ENCODE measurements around the gene JAK1. TPM values are rescaled to one million over a fixed set of nuclear protein-coding genes. Genes with fewer than 3 reads are reported as not detected.

JAK1 gene
- total RNA-seq, 1 donor from 2014 or later = 65.1 TPM

DNA sequence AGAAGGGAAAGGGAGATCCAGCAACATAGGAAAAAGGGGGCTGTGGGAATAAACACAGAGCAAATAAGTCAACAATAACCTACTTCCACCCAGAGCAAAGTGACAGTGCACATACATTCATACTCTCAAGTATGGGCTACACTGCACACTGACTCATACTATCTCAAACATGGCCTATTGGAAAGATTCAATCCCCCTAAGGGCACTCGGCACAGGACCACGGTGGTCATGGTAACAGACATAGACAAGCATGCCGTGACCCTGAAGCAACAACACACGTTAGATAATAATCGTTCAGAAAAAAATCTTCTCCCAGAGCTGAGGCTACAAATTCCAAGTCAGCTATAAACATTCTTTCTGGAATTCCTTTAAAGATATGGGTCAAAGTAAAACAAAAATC, 16.8 kb upstream of the JAK1 start:
- Mint-ChIP-seq H3K4me1 (peaks cover 21% of the 10 kb centered on the region), H3K36me3 (peaks cover 5% of the 10 kb centered on the region), H3K27me3 (ENCODE audit: low read depth) (no peaks in the 10 kb centered on the region), H3K4me3 (no peak overlapping the region), H3K9me3 (peaks cover 3% of the 10 kb centered on the region), H3K27ac (peak overlapping the region; percentile 91)
- TF ChIP-seq CTCF (IDR thresholded peaks at IDR 0.05; ENCODE audit: unreplicated experiment) = no peak
- DNase-seq (ENCODE audit: low spot score in 2 of 2, unreplicated experiment in 2 of 2) = peak in 1 of 2 experiments; percentile 43

DNA sequence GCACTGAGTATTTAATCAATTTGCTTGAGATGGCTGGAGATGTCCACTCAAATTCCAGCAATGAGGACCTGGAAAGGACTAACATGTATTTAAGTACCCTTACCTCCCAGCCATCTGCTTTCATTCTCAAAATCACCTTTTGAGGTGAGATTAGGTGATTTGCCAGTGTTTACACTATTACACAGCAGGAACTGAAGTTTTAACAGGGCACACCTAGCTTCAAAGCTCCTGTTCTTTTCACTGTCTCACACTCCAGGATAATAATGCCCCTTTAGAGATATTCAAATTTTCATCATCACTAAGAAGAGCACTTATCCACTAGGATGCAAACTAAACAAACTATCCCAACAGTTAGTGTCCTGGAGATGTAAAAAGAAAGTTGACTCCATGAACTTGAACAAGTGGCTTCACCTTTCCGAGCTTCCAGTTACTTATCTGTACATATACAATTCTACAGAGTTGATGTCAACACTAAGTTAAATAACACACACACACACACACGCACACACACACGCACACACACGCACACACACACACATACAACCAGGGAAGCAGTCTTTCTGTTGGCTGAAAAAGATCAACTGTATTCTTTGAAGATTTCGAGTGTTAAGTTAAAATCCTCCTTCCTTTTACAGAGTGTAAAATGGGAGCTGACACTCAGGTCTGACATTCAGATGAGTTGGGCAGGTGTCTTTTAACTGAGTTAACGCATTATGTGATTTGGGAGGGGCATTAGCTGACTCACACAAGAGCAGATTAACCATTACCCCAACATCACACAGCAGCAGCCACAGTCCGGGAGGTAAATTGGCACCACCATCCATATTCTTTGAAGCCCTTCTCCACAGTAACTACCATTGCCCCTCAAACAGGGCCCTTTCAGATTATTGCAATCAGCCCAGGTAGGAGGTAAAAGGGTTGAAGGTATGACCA, 15.5 kb upstream of the JAK1 start:
- Mint-ChIP-seq H3K4me1 (peaks cover 21% of the 10 kb centered on the region), H3K4me3 (no peak overlapping the region), H3K27me3 (ENCODE audit: low read depth) (no peaks in the 10 kb centered on the region), H3K36me3 (peaks cover 5% of the 10 kb centered on the region), H3K27ac (peak overlapping the region; percentile 66), H3K9me3 (peaks cover 3% of the 10 kb centered on the region)
- no peak for TF ChIP-seq CTCF (IDR thresholded peaks at IDR 0.05; ENCODE audit: unreplicated experiment)
- DNase-seq (ENCODE audit: low spot score in 2 of 2, unreplicated experiment in 2 of 2) = no peak

DNA sequence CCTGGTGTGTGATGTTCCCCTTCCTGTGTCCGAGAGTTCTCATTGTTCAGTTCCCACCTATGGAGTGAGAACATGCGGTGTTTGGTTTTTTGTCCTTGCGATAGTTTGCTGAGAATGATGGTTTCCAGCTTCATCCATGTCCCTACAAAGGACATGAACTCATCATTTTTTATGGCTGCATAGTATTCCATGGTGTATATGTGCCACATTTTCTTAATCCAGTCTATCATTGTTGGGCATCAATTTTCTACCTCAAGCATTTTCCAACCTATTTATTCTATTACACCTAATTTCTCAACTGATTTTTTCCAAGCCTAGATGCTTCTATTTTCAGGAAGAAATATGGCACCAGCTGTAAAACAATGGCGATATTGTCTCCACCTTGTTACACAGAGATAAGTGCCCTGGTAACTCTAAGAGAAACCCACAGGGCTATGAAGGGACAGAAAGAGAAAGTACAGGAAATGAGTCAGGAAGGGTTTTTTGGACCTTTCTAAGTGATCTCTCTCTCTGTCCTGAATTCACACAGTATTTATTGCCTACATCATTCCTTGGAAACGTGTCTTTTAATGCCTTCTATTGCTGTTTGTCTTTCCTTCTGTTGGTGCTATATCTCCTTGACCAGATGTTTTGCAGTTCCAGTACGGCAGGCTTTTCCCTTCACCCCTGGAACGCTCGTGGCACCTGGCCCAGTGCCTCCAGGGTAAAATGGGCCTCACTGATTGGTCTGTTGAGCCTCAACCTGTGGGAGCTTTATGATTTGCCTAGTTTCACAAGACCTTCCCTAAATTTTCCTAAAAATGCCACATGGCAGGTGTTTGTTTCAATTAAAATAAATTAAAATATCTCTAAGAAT, 14.6 kb upstream of the JAK1 start:
- H3K9me3 Mint-ChIP-seq = peaks cover 3% of the 10 kb centered on the region
- H3K4me3 Mint-ChIP-seq = no peak overlapping the region
- DNase-seq (ENCODE audit: low spot score in 2 of 2, unreplicated experiment in 2 of 2) = no peak
- no peaks in the 10 kb centered on the region for H3K27me3 Mint-ChIP-seq (ENCODE audit: low read depth)
- peaks cover 21% of the 10 kb centered on the region for H3K4me1 Mint-ChIP-seq
- H3K36me3 Mint-ChIP-seq = peaks cover 5% of the 10 kb centered on the region
- no peak for TF ChIP-seq CTCF (IDR thresholded peaks at IDR 0.05; ENCODE audit: unreplicated experiment)
- H3K27ac Mint-ChIP-seq = no peak overlapping the region

GRCh38 chr1:64979358-64979757, 13.0 kb upstream of the JAK1 start:
- no peaks in the 10 kb centered on the region for H3K27me3 Mint-ChIP-seq (ENCODE audit: low read depth)
- peaks cover 5% of the 10 kb centered on the region for H3K36me3 Mint-ChIP-seq
- H3K9me3 Mint-ChIP-seq = peaks cover 3% of the 10 kb centered on the region
- peaks cover 21% of the 10 kb centered on the region for H3K4me1 Mint-ChIP-seq
- DNase-seq (ENCODE audit: low spot score in 2 of 2, unreplicated experiment in 2 of 2) = no peak
- no peak overlapping the region for H3K27ac Mint-ChIP-seq
- TF ChIP-seq CTCF (IDR thresholded peaks at IDR 0.05; ENCODE audit: unreplicated experiment) = no peak
- no peak overlapping the region for H3K4me3 Mint-ChIP-seq

- Mint-ChIP-seq H3K36me3 (peaks cover 5% of the 10 kb centered on the region), H3K4me3 (no peak overlapping the region), H3K9me3 (peaks cover 3% of the 10 kb centered on the region), H3K4me1 (peaks cover 2% of the 10 kb centered on the region), H3K27me3 (ENCODE audit: low read depth) (no peaks in the 10 kb centered on the region), H3K27ac (no peak overlapping the region)
- no peak for TF ChIP-seq CTCF (IDR thresholded peaks at IDR 0.05; ENCODE audit: unreplicated experiment)
- DNase-seq (ENCODE audit: low spot score in 2 of 2, unreplicated experiment in 2 of 2) = no peak
These were observed 10.0 kb upstream of the JAK1 start for GRCh38 chr1:64976361-64976760.
